GM12873 (cell line): ENCODE data around the gene CFAP73.

ENCODE experiments used
- CTCF ChIP-seq: IDR thresholded peaks from 2 replicates; pipeline ENCODE4 v1.5.1; 2012; ENCODE audit warnings: low read depth, mild to moderate bottlenecking, moderate library complexity, low read length, control low read depth; ENCODE audit not compliant: insufficient read depth; ENCODE audit errors: missing control alignments

The CFAP73 gene

GRCh38 chr12:113151655-113152054, 2.1 kb downstream of the CFAP73 start:
- TF ChIP-seq CTCF = peak; percentile 12

GRCh38 chr12:113152196-113152834, 2.8 kb downstream of the CFAP73 start:
- peak; percentile 1 for TF ChIP-seq CTCF

GRCh38 chr12:113152835-113153814, 3.6 kb downstream of the CFAP73 start:
- TF ChIP-seq CTCF = peak; percentile 52

- no peak for TF ChIP-seq CTCF
Observed at GRCh38 chr12:113154351-113154973, 4.9 kb downstream of the CFAP73 start.

- no peak for TF ChIP-seq CTCF
Observed at GRCh38 chr12:113155060-113155459, 5.5 kb downstream of the CFAP73 start.

GRCh38 chr12:113155646-113156045, 6.1 kb downstream of the CFAP73 start:
- TF ChIP-seq CTCF = no peak
